Ishikawa (cell line): ENCODE results near the gene LTO1.

Experiments used
- CEBPB ChIP-seq: IDR thresholded peaks from 2 replicates; pipeline ENCODE4 v1.6.1; 2012
- CREB1 ChIP-seq: IDR thresholded peaks from 2 replicates; pipeline ENCODE4 v1.6.1; 2012; ENCODE audit warnings: low read depth
- EP300 ChIP-seq: IDR thresholded peaks from 2 replicates; pipeline ENCODE4 v1.6.1; 2012; ENCODE audit warnings: borderline replicate concordance
- FOXM1 ChIP-seq: IDR thresholded peaks from 2 replicates; pipeline ENCODE4 v1.6.1; 2012; ENCODE audit warnings: low read depth, borderline replicate concordance
- MAX ChIP-seq: IDR thresholded peaks from 2 replicates; pipeline ENCODE4 v1.6.1; 2012
- RAD21 ChIP-seq: IDR thresholded peaks from 2 replicates; pipeline ENCODE4 v1.6.1; 2012; ENCODE audit warnings: low read depth
- TAF1 ChIP-seq: IDR thresholded peaks from 2 replicates; pipeline ENCODE4 v1.6.1; 2012; ENCODE audit warnings: low read depth, mild to moderate bottlenecking
- USF1 ChIP-seq: IDR thresholded peaks from 2 replicates; pipeline ENCODE4 v1.6.1; 2012
- YY1 ChIP-seq: IDR thresholded peaks from 2 replicates; pipeline ENCODE4 v1.6.1; 2012; ENCODE audit warnings: low read depth
- ZBTB7A ChIP-seq: IDR thresholded peaks from 2 replicates; pipeline ENCODE4 v1.6.1; 2012; ENCODE audit warnings: low read depth
- TF ChIP-seq, protein P1 (sequence below): IDR thresholded peaks from 2 replicates; pipeline ENCODE4 v1.6.1; 2012; ENCODE audit warnings: low read depth, mild to moderate bottlenecking

DNA sequence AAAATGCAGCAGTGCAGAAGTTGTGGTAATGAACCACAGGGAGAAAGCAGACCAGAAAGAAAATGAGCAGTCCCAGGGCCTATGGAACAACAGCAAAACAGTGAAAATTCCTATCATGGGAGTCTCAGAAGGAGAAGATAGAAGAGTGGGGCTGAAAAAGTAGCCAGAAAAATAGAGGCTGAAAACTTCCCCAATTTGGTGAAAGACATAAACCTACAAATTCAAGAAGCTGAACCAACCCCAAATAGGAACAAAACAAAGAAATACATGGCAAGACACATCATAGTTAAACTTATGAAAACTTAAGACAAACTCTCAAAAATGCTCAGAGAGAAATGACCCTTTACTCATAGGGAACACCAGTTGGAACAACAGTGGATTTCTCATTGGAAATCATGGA lies 17.3 kb upstream of the LTO1 start:
- TF ChIP-seq, protein P1, sequence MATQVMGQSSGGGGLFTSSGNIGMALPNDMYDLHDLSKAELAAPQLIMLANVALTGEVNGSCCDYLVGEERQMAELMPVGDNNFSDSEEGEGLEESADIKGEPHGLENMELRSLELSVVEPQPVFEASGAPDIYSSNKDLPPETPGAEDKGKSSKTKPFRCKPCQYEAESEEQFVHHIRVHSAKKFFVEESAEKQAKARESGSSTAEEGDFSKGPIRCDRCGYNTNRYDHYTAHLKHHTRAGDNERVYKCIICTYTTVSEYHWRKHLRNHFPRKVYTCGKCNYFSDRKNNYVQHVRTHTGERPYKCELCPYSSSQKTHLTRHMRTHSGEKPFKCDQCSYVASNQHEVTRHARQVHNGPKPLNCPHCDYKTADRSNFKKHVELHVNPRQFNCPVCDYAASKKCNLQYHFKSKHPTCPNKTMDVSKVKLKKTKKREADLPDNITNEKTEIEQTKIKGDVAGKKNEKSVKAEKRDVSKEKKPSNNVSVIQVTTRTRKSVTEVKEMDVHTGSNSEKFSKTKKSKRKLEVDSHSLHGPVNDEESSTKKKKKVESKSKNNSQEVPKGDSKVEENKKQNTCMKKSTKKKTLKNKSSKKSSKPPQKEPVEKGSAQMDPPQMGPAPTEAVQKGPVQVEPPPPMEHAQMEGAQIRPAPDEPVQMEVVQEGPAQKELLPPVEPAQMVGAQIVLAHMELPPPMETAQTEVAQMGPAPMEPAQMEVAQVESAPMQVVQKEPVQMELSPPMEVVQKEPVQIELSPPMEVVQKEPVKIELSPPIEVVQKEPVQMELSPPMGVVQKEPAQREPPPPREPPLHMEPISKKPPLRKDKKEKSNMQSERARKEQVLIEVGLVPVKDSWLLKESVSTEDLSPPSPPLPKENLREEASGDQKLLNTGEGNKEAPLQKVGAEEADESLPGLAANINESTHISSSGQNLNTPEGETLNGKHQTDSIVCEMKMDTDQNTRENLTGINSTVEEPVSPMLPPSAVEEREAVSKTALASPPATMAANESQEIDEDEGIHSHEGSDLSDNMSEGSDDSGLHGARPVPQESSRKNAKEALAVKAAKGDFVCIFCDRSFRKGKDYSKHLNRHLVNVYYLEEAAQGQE = no peak
- TF ChIP-seq RAD21 = no peak
- TF ChIP-seq FOXM1 = no peak
- TF ChIP-seq CEBPB = no peak
- TF ChIP-seq TAF1 = no peak
- TF ChIP-seq YY1 = no peak
- no peak for TF ChIP-seq MAX
- TF ChIP-seq ZBTB7A = no peak
- no peak for TF ChIP-seq USF1
- TF ChIP-seq CREB1 = no peak
- no peak for TF ChIP-seq EP300
